Epithelial cell of esophagus (primary cell): Measurements from ENCODE around the gene HMGXB3.

ENCODE experiments used
- DNase-seq: peaks from one replicate; pipeline ENCODE4 v3.0.0; 2010; ENCODE audit warnings: low read depth
- H3K4me3 ChIP-seq: 2 replicates; pipeline ENCODE4 v1.5.1; 2011; ENCODE audit warnings: mild to moderate bottlenecking, low read length, control low read depth
- CTCF ChIP-seq: IDR thresholded peaks from 2 replicates; pipeline ENCODE4 v1.5.1; 2011; ENCODE audit warnings: low read depth, mild to moderate bottlenecking, low read length, control low read depth, inconsistent platforms; ENCODE audit not compliant: insufficient read depth; ENCODE audit errors: missing control alignments

The HMGXB3 gene

GRCh38 chr5:150033334-150033733 is 32.8 kb downstream of the HMGXB3 start:
- no peak for TF ChIP-seq CTCF
- DNase-seq = no peak
- no peak overlapping the region for H3K4me3 ChIP-seq

DNA sequence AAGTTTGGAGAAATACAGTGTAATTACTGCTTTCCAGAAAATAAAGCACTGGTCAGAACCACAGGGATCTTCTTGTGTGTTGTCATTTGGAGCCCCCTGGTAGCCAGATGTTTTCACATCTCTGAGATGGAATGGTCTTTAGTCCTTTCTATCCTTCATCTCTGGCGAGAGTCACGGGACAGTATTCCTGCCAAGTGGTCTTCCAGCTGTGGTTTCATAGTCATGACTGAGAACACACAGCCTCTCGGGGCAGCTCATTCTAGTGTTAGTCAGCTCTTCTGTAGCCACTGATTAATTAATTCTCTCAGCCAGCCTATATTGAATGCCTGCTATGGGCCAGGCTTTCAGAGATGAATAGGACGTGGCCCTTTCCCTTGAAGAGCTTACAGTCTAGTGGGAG is 34.1 kb downstream of the HMGXB3 start:
- no peak for DNase-seq
- H3K4me3 ChIP-seq = no peak overlapping the region
- no peak for TF ChIP-seq CTCF

DNA sequence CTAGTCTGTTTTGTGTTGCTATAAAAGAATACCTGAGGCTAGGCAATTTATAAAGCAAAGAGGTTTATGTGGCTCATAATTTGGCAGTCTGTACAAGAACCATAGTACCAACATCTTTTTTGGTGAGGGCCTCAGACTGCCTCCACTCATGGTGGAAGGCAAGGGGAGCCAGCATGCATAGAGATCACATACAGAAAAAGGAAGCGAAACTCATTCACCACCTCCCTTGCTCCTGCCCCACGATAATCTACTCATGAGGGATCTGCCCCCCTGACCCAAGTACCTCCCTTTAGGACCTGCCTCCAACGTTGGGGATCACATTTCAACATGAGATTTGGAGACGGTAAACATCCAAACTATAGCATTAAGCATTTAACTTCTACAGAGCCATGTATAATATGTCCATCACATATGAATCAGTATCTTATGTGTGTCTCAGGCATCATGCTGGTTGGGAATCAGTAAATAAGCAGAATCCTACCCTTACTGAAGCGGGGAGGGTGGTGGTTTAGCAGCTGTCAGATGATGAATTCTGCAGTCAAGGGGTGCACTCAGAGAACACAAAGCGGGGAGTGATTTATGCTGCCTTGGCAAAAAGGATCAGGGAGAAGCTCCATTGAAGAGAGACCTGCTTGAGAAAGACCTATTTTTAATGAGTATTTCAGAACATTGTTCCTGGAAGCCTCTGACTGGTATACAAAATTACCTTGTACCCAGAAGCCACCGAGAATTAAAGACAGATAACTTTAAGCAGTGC is 34.8 kb downstream of the HMGXB3 start:
- TF ChIP-seq CTCF = no peak
- no peak for DNase-seq
- H3K4me3 ChIP-seq = no peak overlapping the region

GRCh38 chr5:150036513-150036912 is 36.0 kb downstream of the HMGXB3 start:
- no peak for TF ChIP-seq CTCF
- H3K4me3 ChIP-seq = no peak overlapping the region
- DNase-seq = peak; percentile 95

DNA sequence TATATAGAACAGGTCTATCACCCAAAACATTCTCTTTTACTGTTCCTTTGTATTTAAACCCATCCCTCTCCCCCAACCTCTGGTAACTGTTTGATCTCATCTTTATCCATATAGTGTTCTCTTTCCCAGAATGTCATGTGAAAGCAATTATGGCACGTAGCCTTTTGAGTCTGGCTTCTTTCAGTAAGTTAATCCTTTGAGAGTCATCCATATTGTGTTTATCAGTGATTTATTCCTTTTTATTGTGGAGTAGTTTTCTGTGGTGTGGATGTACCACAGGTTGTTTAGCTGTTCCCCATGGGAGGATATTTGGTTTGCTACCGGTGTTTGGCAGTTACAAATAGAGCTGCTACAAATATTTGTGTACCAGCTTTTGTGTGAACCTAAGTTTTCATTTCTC is 38.0 kb downstream of the HMGXB3 start:
- no peak for DNase-seq
- TF ChIP-seq CTCF = no peak

DNA sequence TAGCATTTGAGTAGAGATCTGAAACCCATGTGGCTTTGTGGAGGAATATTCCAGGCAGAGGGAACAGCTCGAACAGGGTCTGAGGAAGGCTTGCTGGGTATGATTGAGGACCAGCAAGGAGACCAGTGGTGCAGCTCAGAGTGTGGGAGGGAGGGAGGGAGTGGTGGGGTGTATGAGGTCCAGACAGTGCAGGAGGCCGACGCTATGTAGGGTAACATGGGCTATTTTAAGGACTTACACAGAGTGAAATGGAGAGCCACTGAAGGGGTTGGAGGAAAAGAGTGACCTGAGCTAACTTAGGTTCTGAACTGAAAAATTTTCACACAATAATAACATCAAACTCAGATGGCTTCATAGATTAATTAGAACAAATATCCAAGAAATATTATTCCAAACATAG is 41.9 kb downstream of the HMGXB3 start:
- DNase-seq = no peak
- TF ChIP-seq CTCF = no peak
- H3K4me3 ChIP-seq = no peak overlapping the region

More for the DNA sequence above, 38.0 kb downstream of the HMGXB3 start:
- no peak overlapping the region for H3K4me3 ChIP-seq
